HL-60 (cell line): ENCODE measurements around the gene MYH16.

ENCODE experiments used
- POLR2AphosphoS5 ChIP-seq: IDR thresholded peaks from 2 replicates; pipeline ENCODE4 v1.6.1; 2012; ENCODE audit warnings: low read depth
- TF ChIP-seq, protein P1 (sequence below): IDR thresholded peaks from one replicate; pipeline ENCODE4 v1.5.1; 2011; ENCODE audit warnings: low read length, control low read depth, inconsistent platforms; ENCODE audit not compliant: insufficient read depth

DNA sequence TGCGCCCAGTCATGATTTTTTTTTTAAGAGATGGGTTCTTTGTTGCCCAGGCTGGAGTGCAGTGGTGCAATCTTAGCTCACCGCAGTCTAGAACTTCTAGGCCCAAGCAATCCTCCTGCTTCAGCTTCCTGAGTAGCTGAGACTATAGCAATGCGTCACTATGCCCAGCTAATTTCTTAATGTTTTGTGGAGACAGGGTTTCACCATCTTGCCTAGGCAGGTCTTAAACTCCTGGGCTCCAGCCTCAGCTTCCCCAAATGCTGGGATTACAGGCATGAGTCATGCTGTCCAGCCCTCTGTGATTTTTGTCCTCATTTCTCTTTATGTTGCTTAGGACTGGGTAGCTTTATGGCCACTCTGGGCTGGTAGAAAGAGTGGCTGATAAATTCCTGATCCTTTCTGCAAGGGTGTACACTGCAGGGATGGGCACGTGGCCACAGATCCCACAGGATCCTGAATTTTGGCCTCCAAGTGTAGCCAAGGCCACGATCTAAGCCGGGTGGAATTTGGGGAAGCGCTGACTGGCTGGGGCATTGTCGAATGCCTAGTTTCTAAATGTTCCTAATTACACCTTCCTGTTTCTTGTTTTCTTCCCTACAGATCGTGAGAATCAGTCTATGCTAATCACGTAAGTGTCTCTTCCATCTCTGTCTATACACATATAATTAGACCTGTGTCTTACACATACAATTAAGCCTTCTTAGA lies 24.1 kb upstream of the MYH16 start:
- TF ChIP-seq, protein P1, sequence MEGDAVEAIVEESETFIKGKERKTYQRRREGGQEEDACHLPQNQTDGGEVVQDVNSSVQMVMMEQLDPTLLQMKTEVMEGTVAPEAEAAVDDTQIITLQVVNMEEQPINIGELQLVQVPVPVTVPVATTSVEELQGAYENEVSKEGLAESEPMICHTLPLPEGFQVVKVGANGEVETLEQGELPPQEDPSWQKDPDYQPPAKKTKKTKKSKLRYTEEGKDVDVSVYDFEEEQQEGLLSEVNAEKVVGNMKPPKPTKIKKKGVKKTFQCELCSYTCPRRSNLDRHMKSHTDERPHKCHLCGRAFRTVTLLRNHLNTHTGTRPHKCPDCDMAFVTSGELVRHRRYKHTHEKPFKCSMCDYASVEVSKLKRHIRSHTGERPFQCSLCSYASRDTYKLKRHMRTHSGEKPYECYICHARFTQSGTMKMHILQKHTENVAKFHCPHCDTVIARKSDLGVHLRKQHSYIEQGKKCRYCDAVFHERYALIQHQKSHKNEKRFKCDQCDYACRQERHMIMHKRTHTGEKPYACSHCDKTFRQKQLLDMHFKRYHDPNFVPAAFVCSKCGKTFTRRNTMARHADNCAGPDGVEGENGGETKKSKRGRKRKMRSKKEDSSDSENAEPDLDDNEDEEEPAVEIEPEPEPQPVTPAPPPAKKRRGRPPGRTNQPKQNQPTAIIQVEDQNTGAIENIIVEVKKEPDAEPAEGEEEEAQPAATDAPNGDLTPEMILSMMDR, result no peak
- no peak for TF ChIP-seq POLR2AphosphoS5
